Activated naive CD4-positive, alpha-beta T cell treated with anti-CD3 and anti-CD28 coated beads, Interleukin-2, amount 10 ng/mL, durations not matched to agents 7 days and 5 days (primary cell): ENCODE results near the gene ARID1B.
A peak's percentile ranks its signal among the peaks of the same experiment; 100 is the strongest.
"Not testable (repeated sequence)": the region's sequence is repeated elsewhere in the genome, so short reads cannot be mapped to it uniquely, and the experiment has no call there.

Source experiments
- CTCF ChIA-PET: fragments of 350-600 bp; sonication (Branson Sonifier 250); formaldehyde crosslinking; loops from one replicate; lab custom pipeline; 2021; ENCODE audit warnings: antibody characterized with exemption; lab: Charles Lee
- DNase-seq: peaks from one replicate; pipeline ENCODE4 v3.0.0-alpha.2; 2020
- H3K27ac Mint-ChIP-seq: one replicate; pipeline ENCODE4 v1.8.0; 2021; ENCODE audit warnings: mild to moderate bottlenecking, moderate library complexity, mixed read lengths
- H3K27me3 Mint-ChIP-seq: one replicate; pipeline ENCODE4 v1.8.0; 2021; ENCODE audit warnings: mild to moderate bottlenecking, mixed read lengths
- H3K36me3 Mint-ChIP-seq: one replicate; pipeline ENCODE4 v1.8.0; 2021; ENCODE audit warnings: mixed read lengths
- H3K4me1 Mint-ChIP-seq: one replicate; pipeline ENCODE4 v1.8.0; 2021; ENCODE audit warnings: mixed read lengths
- H3K4me3 Mint-ChIP-seq: one replicate; pipeline ENCODE4 v1.8.0; 2021; ENCODE audit warnings: mild to moderate bottlenecking, moderate library complexity, mixed read lengths
- H3K9me3 Mint-ChIP-seq: one replicate; pipeline ENCODE4 v1.8.0; 2021; ENCODE audit warnings: mixed read lengths

ARID1B gene

GRCh38 chr6:157033428-157034140, 256.4 kb downstream of the ARID1B start:
- Mint-ChIP-seq H3K36me3 (peaks cover 5% of the 10 kb centered on the region), H3K9me3 (no peaks in the 10 kb centered on the region), H3K4me3 (peak overlapping the region; percentile 92)

GRCh38 chr6:157034436-157035230, 257.5 kb downstream of the ARID1B start:
- Mint-ChIP-seq H3K27ac (peak overlapping the region; percentile 13), H3K36me3 (peaks cover 1% of the 10 kb centered on the region), H3K9me3 (no peaks in the 10 kb centered on the region), H3K4me3 (peak overlapping the region; percentile 54), H3K27me3 (no peaks in the 10 kb centered on the region), H3K4me1 (peaks cover 19% of the 10 kb centered on the region)
- no peak for DNase-seq
- CTCF ChIA-PET: interaction anchor here (0.6 to 4.1 kb wide), 17 partner anchors 9 to 256 kb away, joined by 3 to 49 read pairs (median 4); no protein-coding TSS in a partner anchor

More at GRCh38 chr6:157033428-157034140, 256.4 kb downstream of the ARID1B start:
- CTCF ChIA-PET: interaction anchor here (0.5 to 4.1 kb wide), 17 partner anchors 10 to 257 kb away, joined by 3 to 49 read pairs (median 5); no protein-coding TSS in a partner anchor
- no peaks in the 10 kb centered on the region for H3K27me3 Mint-ChIP-seq
- no peak for DNase-seq
- peak overlapping the region; percentile 68 for H3K27ac Mint-ChIP-seq
- peaks cover 19% of the 10 kb centered on the region for H3K4me1 Mint-ChIP-seq

- Mint-ChIP-seq H3K36me3 (peaks cover 5% of the 10 kb centered on the region), H3K27ac (no peak overlapping the region), H3K27me3 (no peaks in the 10 kb centered on the region), H3K4me3 (no peak overlapping the region), H3K4me1 (peaks cover 16% of the 10 kb centered on the region), H3K9me3 (no peaks in the 10 kb centered on the region)
- DNase-seq: no peak
- CTCF ChIA-PET: interaction anchor here (0.6 to 4.1 kb wide), 13 partner anchors 8 to 200 kb away, joined by 3 to 49 read pairs (median 9); no protein-coding TSS in a partner anchor
Observed at GRCh38 chr6:157035546-157035945, 258.4 kb downstream of the ARID1B start.

GRCh38 chr6:157036245-157036711, 259.1 kb downstream of the ARID1B start:
- H3K4me3 Mint-ChIP-seq: no peak overlapping the region
- H3K27ac Mint-ChIP-seq: no peak overlapping the region
- H3K36me3 Mint-ChIP-seq: peaks cover 5% of the 10 kb centered on the region
- no peaks in the 10 kb centered on the region for H3K9me3 Mint-ChIP-seq
- H3K4me1 Mint-ChIP-seq: peaks cover 16% of the 10 kb centered on the region
- no peak for DNase-seq
- no peaks in the 10 kb centered on the region for H3K27me3 Mint-ChIP-seq
- CTCF ChIA-PET: interaction anchor here (0.8 to 2.6 kb wide), 5 partner anchors 10 to 238 kb away, joined by 3 to 17 read pairs (median 3); no protein-coding TSS in a partner anchor

GRCh38 chr6:157037165-157037564, 260.0 kb downstream of the ARID1B start:
- DNase-seq: no peak
- Mint-ChIP-seq H3K36me3 (peaks cover 5% of the 10 kb centered on the region), H3K4me1 (peaks cover 16% of the 10 kb centered on the region), H3K27ac (no peak overlapping the region), H3K27me3 (no peaks in the 10 kb centered on the region), H3K4me3 (no peak overlapping the region), H3K9me3 (no peaks in the 10 kb centered on the region)
- CTCF ChIA-PET: interaction anchor here (0.8 to 2.6 kb wide), 4 partner anchors 10 to 148 kb away, joined by 3 to 17 read pairs (median 8); no protein-coding TSS in a partner anchor

GRCh38 chr6:157038610-157039009, 261.4 kb downstream of the ARID1B start:
- CTCF ChIA-PET: no interaction called here
- H3K27me3 Mint-ChIP-seq: no peaks in the 10 kb centered on the region
- DNase-seq: no peak
- peaks cover 12% of the 10 kb centered on the region for H3K4me1 Mint-ChIP-seq
- H3K4me3 Mint-ChIP-seq: no peak overlapping the region
- peaks cover 9% of the 10 kb centered on the region for H3K36me3 Mint-ChIP-seq
- no peak overlapping the region for H3K27ac Mint-ChIP-seq
- no peaks in the 10 kb centered on the region for H3K9me3 Mint-ChIP-seq

GRCh38 chr6:157039639-157040038, 262.5 kb downstream of the ARID1B start:
- H3K36me3 Mint-ChIP-seq, H3K9me3 Mint-ChIP-seq, CTCF ChIA-PET, H3K4me3 Mint-ChIP-seq, DNase-seq, H3K27ac Mint-ChIP-seq, H3K27me3 Mint-ChIP-seq, H3K4me1 Mint-ChIP-seq: not testable (repeated sequence)

GRCh38 chr6:157040191-157040590, 263.0 kb downstream of the ARID1B start:
- CTCF ChIA-PET: interaction anchor here (0.9 kb wide), 1 partner anchor 28 kb away, joined by 4 read pairs; no protein-coding TSS in a partner anchor
- Mint-ChIP-seq H3K27me3 (no peaks in the 10 kb centered on the region), H3K27ac (no peak overlapping the region), H3K4me3 (no peak overlapping the region), H3K36me3 (peaks cover 9% of the 10 kb centered on the region), H3K4me1 (no peaks in the 10 kb centered on the region), H3K9me3 (no peaks in the 10 kb centered on the region)
- DNase-seq: no peak

- Mint-ChIP-seq H3K27ac (no peak overlapping the region), H3K27me3 (no peaks in the 10 kb centered on the region), H3K4me1 (no peaks in the 10 kb centered on the region), H3K9me3 (no peaks in the 10 kb centered on the region), H3K36me3 (peaks cover 4% of the 10 kb centered on the region), H3K4me3 (no peak overlapping the region)
- no peak for DNase-seq
- CTCF ChIA-PET: interaction anchor here (0.6 to 2.9 kb wide), 8 partner anchors 9 to 139 kb away, joined by 3 to 17 read pairs (median 4); no protein-coding TSS in a partner anchor
Observed at GRCh38 chr6:157045831-157046454, 268.8 kb downstream of the ARID1B start.

GRCh38 chr6:157046776-157047175, 269.6 kb downstream of the ARID1B start:
- no peak for DNase-seq
- Mint-ChIP-seq H3K27ac (no peak overlapping the region), H3K4me3 (no peak overlapping the region), H3K36me3 (peaks cover 4% of the 10 kb centered on the region), H3K4me1 (no peaks in the 10 kb centered on the region), H3K9me3 (no peaks in the 10 kb centered on the region), H3K27me3 (no peaks in the 10 kb centered on the region)
- CTCF ChIA-PET: interaction anchor here (1.3 to 2.9 kb wide), 5 partner anchors 8 to 137 kb away, joined by 3 to 17 read pairs (median 10); no protein-coding TSS in a partner anchor

- no peaks in the 10 kb centered on the region for H3K9me3 Mint-ChIP-seq
Observed at GRCh38 chr6:157047328-157047727, 270.1 kb downstream of the ARID1B start.

GRCh38 chr6:157047951-157048350, 270.8 kb downstream of the ARID1B start:
- no peak for DNase-seq
- Mint-ChIP-seq H3K27me3 (no peaks in the 10 kb centered on the region), H3K9me3 (no peaks in the 10 kb centered on the region), H3K36me3 (peaks cover 4% of the 10 kb centered on the region), H3K27ac (no peak overlapping the region), H3K4me3 (no peak overlapping the region), H3K4me1 (no peaks in the 10 kb centered on the region)
- CTCF ChIA-PET: interaction anchor here (2.9 kb wide), 1 partner anchor 11 kb away, joined by 17 read pairs; no protein-coding TSS in a partner anchor

More at GRCh38 chr6:157047328-157047727, 270.1 kb downstream of the ARID1B start:
- no peak overlapping the region for H3K4me3 Mint-ChIP-seq
- H3K36me3 Mint-ChIP-seq: peaks cover 4% of the 10 kb centered on the region
- DNase-seq: no peak
- H3K4me1 Mint-ChIP-seq: no peaks in the 10 kb centered on the region
- CTCF ChIA-PET: interaction anchor here (2.0 to 2.9 kb wide), 4 partner anchors 8 to 15 kb away, joined by 5 to 17 read pairs (median 12); no protein-coding TSS in a partner anchor
- no peaks in the 10 kb centered on the region for H3K27me3 Mint-ChIP-seq
- no peak overlapping the region for H3K27ac Mint-ChIP-seq

- H3K4me1 Mint-ChIP-seq: peaks cover 5% of the 10 kb centered on the region
- H3K27ac Mint-ChIP-seq: no peak overlapping the region
- H3K27me3 Mint-ChIP-seq: no peaks in the 10 kb centered on the region
- no peaks in the 10 kb centered on the region for H3K9me3 Mint-ChIP-seq
- no peaks in the 10 kb centered on the region for H3K36me3 Mint-ChIP-seq
- DNase-seq: no peak
- no peak overlapping the region for H3K4me3 Mint-ChIP-seq
- CTCF ChIA-PET: no interaction called here
Observed at GRCh38 chr6:157049133-157049532, 272.0 kb downstream of the ARID1B start.
